Body of pancreas (tissue), 4 donors: ENCODE results near the gene PSMG1. TPM values are rescaled to one million over a fixed set of nuclear protein-coding genes. Genes with fewer than 3 reads are reported as not detected.

Experiments
- ATAC-seq: fragments of 150-250 bp; one replicate; pipeline ENCODE4 v1.9.1; 2016
- DNase-seq, 4 donors: peaks; one replicate each; pipeline ENCODE4 v3.0.0-alpha.2; 2019
- H3K27ac ChIP-seq, 4 donors: fragments of 200-600 bp; sonication (generic); 1 replicate in 3 of 4; 2 replicates in 1 of 4; pipeline versions ENCODE4 v1.5.1 to v1.6.1; 2016 to 2019; ENCODE audit warnings: mild to moderate bottlenecking in 1 of 4, mixed read lengths in 1 of 4, moderate library complexity in 1 of 4
- H3K27me3 ChIP-seq, 2 donors: fragments of 200-600 bp; sonication (generic); one replicate each; pipeline ENCODE4 v1.6.0; 2016; ENCODE audit warnings: mild to moderate bottlenecking in 1 of 2
- H3K36me3 ChIP-seq, 2 donors: fragments of 200-600 bp; sonication (generic); replicated peaks in 1 of 2; 2 replicates each; pipeline ENCODE4 v1.5.1; 2016; ENCODE audit warnings: low read depth in 2 of 2; ENCODE audit not compliant: insufficient read depth in 1 of 2
- H3K4me1 ChIP-seq: fragments of 200-600 bp; sonication (generic); one replicate; pipeline ENCODE4 v1.6.0; 2016
- H3K4me3 ChIP-seq, 2 donors: fragments of 200-600 bp; sonication (generic); 1 replicate in 1 of 2; 2 replicates in 1 of 2; pipeline ENCODE4 v1.5.1; 2016 to 2019
- H3K9me3 ChIP-seq, 3 donors: fragments of 200-600 bp; sonication (generic); 1 replicate in 2 of 3; 2 replicates in 1 of 3; pipeline ENCODE4 v1.5.1; 2016
- POLR2A ChIP-seq, 3 donors: fragments of 450-650 bp; IDR thresholded peaks; one replicate each; pipeline ENCODE4 v1.6.1; 2016; ENCODE audit warnings: antibody characterized with exemption in 3 of 3, mild to moderate bottlenecking in 2 of 3
- WGBS, 2 donors: methylation state at CpG; one replicate each; pipeline ENCODE4 v1.1.5; 2017; 5-methylcytosine and 5-hydroxymethylcytosine counted together
- intact Hi-C: fragments of 100-400 bp; cut with DNase I; formaldehyde crosslinking; loops from one replicate; pipeline ENCODE4 v1.15.1; 2023
- total RNA-seq, 2 donors: library from RNA; depleted of rRNA; stranded (reverse); fragments of >200 nt; gene quantifications; one replicate each; pipeline ENCODE4 v1.1.0, GENCODE V29; 2016
- TF ChIP-seq, protein P1 (sequence below), 7 experiments: fragments of 450-650 bp in 4 of 7; fragments of 200-600 bp in 3 of 7; sonication (generic) in 3 of 7; IDR thresholded peaks; one replicate each; pipeline ENCODE4 v1.5.1; 2016 to 2019; ENCODE audit warnings: antibody characterized with exemption in 7 of 7

Gene PSMG1
- total RNA-seq, 2 donors from 2014 or later = 16.6 to 19.4 TPM

DNA sequence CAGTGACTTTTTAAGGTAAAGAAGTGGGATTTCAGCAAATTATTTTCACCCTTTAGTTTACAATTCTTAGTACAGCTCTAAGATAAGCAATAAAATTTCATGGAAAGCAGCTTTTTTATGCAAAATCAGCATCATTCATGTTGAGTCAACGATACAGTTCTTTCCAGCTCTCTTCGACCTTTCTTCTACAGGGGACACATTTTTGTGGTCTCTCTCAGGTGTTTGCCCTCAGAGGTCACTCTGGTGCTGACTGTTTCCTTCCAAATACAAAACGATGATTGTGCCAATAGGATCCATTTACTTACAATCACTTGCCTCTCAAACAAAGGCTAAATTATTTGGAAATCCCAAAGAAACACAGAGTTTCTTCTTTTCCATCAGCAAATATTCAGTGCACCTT, 51.0 kb downstream of the PSMG1 start:
- Histone ChIP-seq H3K4me3 (no peak overlapping the region), H3K36me3 (no peaks in the 10 kb centered on the region), H3K4me1 (no peaks in the 10 kb centered on the region), H3K27ac (no peak overlapping the region), H3K9me3 (no peaks in the 10 kb centered on the region), H3K27me3 (no peaks in the 10 kb centered on the region)
- intact Hi-C loops = no loop called here
- ATAC-seq (no peak), DNase-seq (no peak)
- WGBS, 2 donors = 36 to 49% methylated on average over 3 of the region's 3 CpGs
- TF ChIP-seq, protein P1, sequence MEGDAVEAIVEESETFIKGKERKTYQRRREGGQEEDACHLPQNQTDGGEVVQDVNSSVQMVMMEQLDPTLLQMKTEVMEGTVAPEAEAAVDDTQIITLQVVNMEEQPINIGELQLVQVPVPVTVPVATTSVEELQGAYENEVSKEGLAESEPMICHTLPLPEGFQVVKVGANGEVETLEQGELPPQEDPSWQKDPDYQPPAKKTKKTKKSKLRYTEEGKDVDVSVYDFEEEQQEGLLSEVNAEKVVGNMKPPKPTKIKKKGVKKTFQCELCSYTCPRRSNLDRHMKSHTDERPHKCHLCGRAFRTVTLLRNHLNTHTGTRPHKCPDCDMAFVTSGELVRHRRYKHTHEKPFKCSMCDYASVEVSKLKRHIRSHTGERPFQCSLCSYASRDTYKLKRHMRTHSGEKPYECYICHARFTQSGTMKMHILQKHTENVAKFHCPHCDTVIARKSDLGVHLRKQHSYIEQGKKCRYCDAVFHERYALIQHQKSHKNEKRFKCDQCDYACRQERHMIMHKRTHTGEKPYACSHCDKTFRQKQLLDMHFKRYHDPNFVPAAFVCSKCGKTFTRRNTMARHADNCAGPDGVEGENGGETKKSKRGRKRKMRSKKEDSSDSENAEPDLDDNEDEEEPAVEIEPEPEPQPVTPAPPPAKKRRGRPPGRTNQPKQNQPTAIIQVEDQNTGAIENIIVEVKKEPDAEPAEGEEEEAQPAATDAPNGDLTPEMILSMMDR (IDR thresholded peaks at IDR 0.05) = no peak
- TF ChIP-seq POLR2A (IDR thresholded peaks at IDR 0.05) = no peak

DNA sequence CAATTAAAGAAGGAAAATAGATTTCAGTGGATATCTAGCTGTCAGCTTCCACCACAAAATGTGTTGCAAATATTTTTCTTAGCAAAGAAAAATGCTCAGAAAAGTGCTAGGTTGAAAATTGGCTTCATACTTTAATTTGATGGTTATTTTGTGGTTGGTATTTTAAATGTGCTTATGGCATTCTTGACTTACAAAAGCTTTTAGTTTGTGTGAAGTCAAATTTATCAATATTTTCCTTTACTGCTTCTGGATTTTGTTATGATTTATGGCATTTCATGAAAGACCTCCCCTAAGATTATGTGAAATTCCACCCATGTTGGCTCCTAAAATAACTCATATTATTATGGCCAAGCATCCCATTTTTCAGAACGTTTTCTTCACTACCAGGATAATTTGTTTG, 51.5 kb downstream of the PSMG1 start:
- H3K27me3 ChIP-seq = no peaks in the 10 kb centered on the region
- no peaks in the 10 kb centered on the region for H3K4me1 ChIP-seq
- H3K9me3 ChIP-seq = no peaks in the 10 kb centered on the region
- WGBS, 2 donors = 11 to 30% methylated on average over 1 of the region's 1 CpG
- DNase-seq = no peak
- H3K4me3 ChIP-seq = no peak overlapping the region
- no peak for TF ChIP-seq POLR2A (IDR thresholded peaks at IDR 0.05)
- TF ChIP-seq, protein P1 (IDR thresholded peaks at IDR 0.05) = no peak
- intact Hi-C loops = no loop called here
- ATAC-seq = no peak
- no peak overlapping the region for H3K27ac ChIP-seq
- H3K36me3 ChIP-seq = no peaks in the 10 kb centered on the region

- Histone ChIP-seq H3K9me3 (no peaks in the 10 kb centered on the region), H3K27me3 (no peaks in the 10 kb centered on the region), H3K4me1 (no peaks in the 10 kb centered on the region), H3K4me3 (no peak overlapping the region), H3K36me3 (no peaks in the 10 kb centered on the region), H3K27ac (no peak overlapping the region)
- DNase-seq = no peak
- no peak for ATAC-seq
- intact Hi-C loops = no loop called here
- WGBS, 2 donors = 39 to 50% methylated on average over 8 of the region's 8 CpGs
- TF ChIP-seq, protein P1 (IDR thresholded peaks at IDR 0.05) = no peak
- no peak for TF ChIP-seq POLR2A (IDR thresholded peaks at IDR 0.05)
These were observed 55.7 kb downstream of the PSMG1 start for GRCh38 chr21:39127506-39127905.

DNA sequence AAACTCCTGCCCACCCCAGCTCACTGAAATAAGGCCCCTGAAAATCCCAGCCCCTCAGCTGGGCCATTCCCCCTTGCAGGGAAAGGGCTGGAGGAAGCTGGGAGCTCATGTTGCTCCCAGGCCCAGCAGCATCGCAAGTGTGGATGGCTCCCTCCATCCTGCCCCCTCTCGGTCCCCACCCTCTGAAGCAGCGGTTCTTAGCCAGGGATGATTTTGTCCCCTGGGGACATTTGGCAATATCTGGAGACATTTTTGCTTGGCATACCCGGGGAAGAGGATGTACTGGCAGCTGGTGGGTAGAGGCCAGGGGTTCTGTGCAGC, 56.8 kb downstream of the PSMG1 start:
- intact Hi-C loops = no loop called here
- 51 to 76% methylated on average over 4 of the region's 4 CpGs for WGBS, 2 donors

More for the DNA sequence above, 56.8 kb downstream of the PSMG1 start:
- no peak for ATAC-seq
- no peaks in the 10 kb centered on the region for H3K4me1 ChIP-seq
- no peak overlapping the region for H3K27ac ChIP-seq
- no peaks in the 10 kb centered on the region for H3K27me3 ChIP-seq
- no peaks in the 10 kb centered on the region for H3K36me3 ChIP-seq
- DNase-seq = no peak
- H3K9me3 ChIP-seq = no peaks in the 10 kb centered on the region
- TF ChIP-seq, protein P1 (IDR thresholded peaks at IDR 0.05) = no peak
- no peak overlapping the region for H3K4me3 ChIP-seq
